ENCODE measurements around the gene RAP1GDS1. TPM values are rescaled to one million over a fixed set of nuclear protein-coding genes. Genes with fewer than 3 reads are reported as not detected.

Gene RAP1GDS1
- total RNA-seq, 3 donors from 2014 or later = 31.1 to 55.8 (median 33.8) TPM

- Histone ChIP-seq H3K4me1 (no peaks in the 10 kb centered on the region), H3K27ac (no peak overlapping the region), H3K27me3 (no peaks in the 10 kb centered on the region), H3K9me3 (peaks cover 12 to 13% of the 10 kb centered on the region in 2 donors), H3K36me3 (no peaks in the 10 kb centered on the region), H3K4me3 (no peak overlapping the region)
- no peak for DNase-seq (ENCODE audit: low spot score in 2 of 2)
- TF ChIP-seq POLR2AphosphoS5 (IDR thresholded peaks at IDR 0.05) = no peak
- no peak for TF ChIP-seq CTCF (IDR thresholded peaks at IDR 0.05)
- TF ChIP-seq POLR2A (IDR thresholded peaks at IDR 0.05) = no peak
- intact Hi-C loops (cut with DNase I; ENCODE audit: low total_unique reads) = no loop called here
Observed at GRCh38 chr4:98369322-98369721, 108.1 kb downstream of the RAP1GDS1 start.

- DNase-seq (ENCODE audit: low spot score in 2 of 2) = no peak
- intact Hi-C loops (cut with DNase I; ENCODE audit: low total_unique reads) = no loop called here
- Histone ChIP-seq H3K4me3 (no peak overlapping the region), H3K36me3 (no peaks in the 10 kb centered on the region), H3K4me1 (no peaks in the 10 kb centered on the region), H3K27ac (no peak overlapping the region), H3K9me3 (peaks cover 0 to under 1% of the 10 kb centered on the region in 2 donors), H3K27me3 (no peaks in the 10 kb centered on the region)
- TF ChIP-seq POLR2AphosphoS5 (IDR thresholded peaks at IDR 0.05) (no peak), CTCF (IDR thresholded peaks at IDR 0.05) (no peak), POLR2A (IDR thresholded peaks at IDR 0.05) (no peak)
Observed at GRCh38 chr4:98374643-98375042, 113.5 kb downstream of the RAP1GDS1 start.

GRCh38 chr4:98377559-98377958 lies 116.4 kb downstream of the RAP1GDS1 start:
- no peak overlapping the region for H3K4me3 ChIP-seq
- no peaks in the 10 kb centered on the region for H3K4me1 ChIP-seq
- no peak overlapping the region for H3K27ac ChIP-seq
- H3K36me3 ChIP-seq = no peaks in the 10 kb centered on the region
- DNase-seq (ENCODE audit: low spot score in 2 of 2) = no peak
- H3K9me3 ChIP-seq = no peaks in the 10 kb centered on the region
- TF ChIP-seq CTCF (IDR thresholded peaks at IDR 0.05) (no peak), POLR2A (IDR thresholded peaks at IDR 0.05) (no peak), POLR2AphosphoS5 (IDR thresholded peaks at IDR 0.05) (no peak)
- H3K27me3 ChIP-seq = no peaks in the 10 kb centered on the region
- intact Hi-C loops (cut with DNase I; ENCODE audit: low total_unique reads) = no loop called here

GRCh38 chr4:98381306-98381705 lies 120.1 kb downstream of the RAP1GDS1 start:
- TF ChIP-seq POLR2AphosphoS5 (IDR thresholded peaks at IDR 0.05) = no peak
- Histone ChIP-seq H3K36me3 (no peaks in the 10 kb centered on the region), H3K9me3 (no peaks in the 10 kb centered on the region), H3K27me3 (no peaks in the 10 kb centered on the region), H3K4me3 (no peak overlapping the region), H3K27ac (no peak overlapping the region), H3K4me1 (no peaks in the 10 kb centered on the region)
- intact Hi-C loops (cut with DNase I; ENCODE audit: low total_unique reads) = no loop called here
- DNase-seq (ENCODE audit: low spot score in 2 of 2) = no peak

- Histone ChIP-seq H3K36me3 (no peaks in the 10 kb centered on the region), H3K4me1 (no peaks in the 10 kb centered on the region), H3K4me3 (no peak overlapping the region), H3K27me3 (no peaks in the 10 kb centered on the region), H3K9me3 (no peaks in the 10 kb centered on the region), H3K27ac (no peak overlapping the region)
- intact Hi-C loops (cut with DNase I; ENCODE audit: low total_unique reads) = no loop called here
- no peak for DNase-seq (ENCODE audit: low spot score in 2 of 2)
- TF ChIP-seq POLR2A (IDR thresholded peaks at IDR 0.05) = no peak
- TF ChIP-seq CTCF (IDR thresholded peaks at IDR 0.05) = no peak
- TF ChIP-seq POLR2AphosphoS5 (IDR thresholded peaks at IDR 0.05) = no peak
Observed at GRCh38 chr4:98383431-98384106, 122.4 kb downstream of the RAP1GDS1 start.

Data from breast epithelium (tissue), 4 donors.